H4 (cell line): Measurements from ENCODE around the gene SPN. TPM values are rescaled to one million over a fixed set of nuclear protein-coding genes. Genes with fewer than 3 reads are reported as not detected.
A peak's percentile ranks its signal among the peaks of the same experiment; 100 is the strongest.
"Not testable (repeated sequence)": the region's sequence is repeated elsewhere in the genome, so short reads cannot be mapped to it uniquely, and the experiment has no call there.

Experiments
- DNase-seq: peaks from one replicate; pipeline ENCODE4 v3.0.0-alpha.2; 2015; ENCODE audit warnings: low spot score
- total RNA-seq: library from RNA; depleted of rRNA; stranded (reverse); fragments of >200 nt; shearing (Covaris generic); gene quantifications from 2 replicates; pipeline ENCODE4 v1.2.3, GENCODE V29; 2014; rRNA removed

The SPN gene
- total RNA-seq, 1 experiment from 2014 or later: 0.70 TPM

- no peak for DNase-seq
Measured at GRCh38 chr16:29701214-29701555, 38.1 kb downstream of the SPN start.

- DNase-seq: no peak
Measured at GRCh38 chr16:29702269-29702668, 39.2 kb downstream of the SPN start.

DNA sequence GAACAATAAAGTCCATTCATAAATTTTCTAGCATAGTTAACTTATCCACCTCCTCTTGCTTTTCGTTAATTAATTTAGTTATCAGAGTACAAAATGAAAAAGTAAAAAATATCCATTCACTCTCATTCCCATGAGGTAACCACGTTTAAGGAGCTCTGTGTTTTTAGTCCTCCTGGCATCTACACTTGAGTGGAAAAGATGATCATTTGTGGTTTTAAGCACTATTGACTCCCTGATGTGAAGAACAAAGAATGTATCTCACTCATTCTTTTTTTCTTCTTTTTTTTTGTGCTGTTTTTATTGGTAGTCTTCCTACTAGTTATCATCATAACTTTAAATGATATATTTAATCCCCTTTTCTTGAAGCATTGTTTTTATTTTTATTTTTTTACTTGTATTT, 42.0 kb downstream of the SPN start:
- DNase-seq: no peak

DNA sequence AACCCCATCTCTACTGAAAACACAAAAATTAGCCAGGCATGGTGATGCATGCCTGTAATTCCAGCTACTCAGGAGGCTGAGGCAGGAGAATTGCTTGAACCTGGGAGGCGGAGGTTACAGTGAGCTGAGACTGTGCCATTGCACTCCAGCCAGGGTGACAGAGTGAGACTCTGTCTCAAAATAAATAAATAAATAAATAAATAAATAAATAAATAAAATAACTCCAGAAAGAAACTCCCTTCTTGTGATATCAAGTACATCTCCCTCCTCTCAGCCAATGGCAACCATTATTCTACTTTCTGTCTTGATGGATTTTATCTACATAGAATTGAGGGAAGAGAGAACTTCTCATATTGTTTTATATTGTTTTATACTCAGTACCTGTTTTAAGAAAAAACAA, 44.1 kb downstream of the SPN start:
- DNase-seq: not testable (repeated sequence)

DNA sequence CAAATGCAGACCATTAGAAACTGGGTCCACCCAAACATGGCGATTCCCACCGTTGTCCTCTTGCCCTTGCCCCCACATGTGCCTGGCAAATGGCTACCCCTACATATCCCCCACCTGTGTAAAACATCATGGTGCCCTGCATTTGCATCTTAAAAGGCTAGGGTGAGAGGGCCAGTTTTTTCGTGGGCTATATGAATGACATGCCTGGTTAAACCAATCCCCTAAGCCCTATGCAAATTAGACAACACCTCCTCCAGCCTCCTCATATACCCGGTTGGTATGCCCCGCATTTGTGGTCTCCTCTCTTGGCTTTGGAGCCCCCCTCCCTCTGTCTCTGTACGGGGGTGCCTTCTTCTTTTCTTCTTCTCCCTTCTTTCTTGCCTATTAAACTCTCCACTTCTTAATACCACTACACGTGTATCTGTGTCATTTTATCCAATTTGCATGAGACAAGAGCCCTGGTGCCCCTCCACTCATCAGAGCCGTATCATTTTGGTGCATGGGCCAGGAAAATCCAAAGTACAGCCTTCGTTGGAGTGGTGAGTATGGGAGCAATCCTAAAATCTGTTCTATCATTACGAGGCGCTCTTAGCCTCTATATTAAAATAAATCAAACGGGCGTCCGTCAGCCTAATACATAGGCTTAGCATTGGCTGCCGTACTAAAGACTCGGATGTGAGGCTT, 46.0 kb downstream of the SPN start:
- DNase-seq: no peak

- not testable (repeated sequence) for DNase-seq
Measured at GRCh38 chr16:29709657-29710056, 46.6 kb downstream of the SPN start.

DNA sequence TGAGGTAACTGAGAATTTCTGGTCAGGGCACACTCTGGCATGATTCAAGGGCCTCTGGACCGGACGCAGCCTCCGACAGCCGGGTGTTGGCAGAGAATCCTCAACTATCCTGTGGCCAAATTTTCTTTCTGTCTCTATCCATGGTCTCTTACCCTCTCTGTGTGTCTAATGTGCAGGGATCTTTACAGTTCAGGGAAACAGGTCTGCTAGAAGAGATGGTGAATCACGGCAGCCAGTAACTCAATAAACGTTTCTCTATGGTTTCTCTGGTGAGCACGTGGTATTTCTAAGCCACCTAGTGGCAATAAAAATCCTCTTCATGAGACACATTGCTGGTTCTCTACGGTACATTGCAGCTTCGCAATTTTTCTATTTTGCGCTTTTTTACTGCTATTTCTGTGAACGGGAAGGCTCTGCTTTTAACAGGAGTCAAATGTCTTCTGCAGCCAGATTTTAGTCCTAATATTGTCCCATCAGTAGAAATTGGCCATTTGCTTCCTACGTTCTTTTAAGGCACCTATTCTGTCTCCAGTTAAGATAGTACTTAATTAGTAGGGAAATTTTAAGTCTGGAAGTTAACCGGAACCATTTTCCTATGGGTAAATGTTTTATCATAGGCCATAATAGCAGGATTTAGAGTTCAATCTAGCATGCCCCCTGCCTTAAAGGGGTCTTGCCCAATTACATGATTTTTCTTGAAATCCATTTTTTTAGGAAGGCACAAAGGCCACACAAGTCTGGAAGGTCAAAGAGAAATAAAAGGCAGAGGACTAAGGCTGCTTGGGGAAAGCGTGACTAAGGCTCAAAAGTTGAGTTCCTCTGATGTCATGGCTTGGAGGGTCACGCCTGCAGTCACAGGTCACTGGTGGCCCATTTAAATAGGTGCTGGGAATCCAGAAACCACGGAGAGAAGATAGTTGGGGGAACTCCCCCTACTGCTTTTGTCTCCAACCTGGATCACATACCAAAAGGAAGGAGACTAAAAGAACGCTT, 47.5 kb downstream of the SPN start:
- DNase-seq: peak; percentile 62

DNA sequence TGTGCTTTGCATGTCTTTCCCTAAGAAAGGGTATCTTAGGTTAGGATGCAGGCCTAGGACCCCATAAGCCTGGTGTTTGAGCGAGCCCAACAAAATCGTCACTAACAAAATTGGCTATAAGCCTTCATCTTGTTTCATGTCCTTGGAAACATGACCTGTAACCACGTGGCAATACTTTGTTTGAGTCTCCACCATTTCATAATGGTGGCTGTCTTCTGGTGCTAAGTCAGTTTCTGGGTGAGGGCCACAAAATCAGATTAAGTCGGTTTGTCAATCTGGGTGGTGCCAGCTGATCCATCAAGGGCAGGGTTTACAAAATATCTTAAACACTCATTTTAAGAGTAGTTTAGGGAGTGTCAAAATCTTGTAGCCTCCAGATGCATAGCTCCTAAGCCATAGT, 49.8 kb downstream of the SPN start:
- DNase-seq: no peak

GRCh38 chr16:29714396-29714795, 51.3 kb downstream of the SPN start:
- DNase-seq: no peak

DNA sequence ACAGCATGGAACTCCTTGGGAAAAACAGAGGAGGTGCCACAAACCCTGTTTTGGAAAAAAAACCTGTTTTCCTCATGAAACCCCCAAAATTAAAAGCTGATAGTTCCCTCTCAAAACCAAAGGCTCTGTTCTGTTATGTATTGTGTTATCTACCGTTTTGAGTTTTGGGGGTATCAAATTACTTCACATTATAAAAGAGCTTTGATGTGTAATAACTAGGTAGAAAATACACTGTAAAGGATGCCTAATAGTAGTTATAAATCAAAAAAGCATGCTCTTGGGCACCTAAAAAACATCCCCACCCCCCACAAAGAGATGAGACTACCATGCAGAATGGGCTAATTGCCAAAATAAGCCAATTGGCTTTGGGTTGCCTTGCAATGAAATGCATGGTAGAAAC, 51.9 kb downstream of the SPN start:
- DNase-seq: no peak

- no peak for DNase-seq
Measured at GRCh38 chr16:29717113-29717512, 54.1 kb downstream of the SPN start.

DNA sequence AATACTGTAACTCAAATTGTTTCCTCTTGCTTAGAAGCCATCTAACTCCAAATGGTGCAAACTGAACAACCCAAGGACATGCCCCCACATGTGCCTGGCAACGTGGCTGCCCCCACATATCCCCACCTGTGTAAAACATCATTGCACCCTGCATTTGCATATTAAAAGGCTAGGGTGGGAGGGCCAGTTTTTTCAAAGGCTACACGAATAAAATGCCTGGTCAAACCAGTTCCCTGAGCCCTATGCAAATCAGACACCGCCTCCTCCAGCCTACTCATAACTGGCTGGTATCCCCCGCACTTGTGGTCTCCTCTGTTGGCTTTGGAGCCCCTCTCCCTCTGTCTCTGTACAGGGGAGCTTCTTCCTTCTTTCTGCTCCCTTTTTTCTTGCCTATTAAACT, 56.0 kb downstream of the SPN start:
- no peak for DNase-seq

Other genes with a start within 250 kb of the SPN start
- gene BOLA2, start 208.9 kb upstream of the SPN start, total RNA-seq: 11.1 and 14.8 TPM in 2 replicates
- 25.2 and 43.6 TPM in 2 replicates for gene SLX1B, start 208.7 kb upstream of the SPN start, total RNA-seq
- 2.5 and 5.4 TPM in 2 replicates for gene SULT1A4, start 203.3 kb upstream of the SPN start, total RNA-seq
- gene NPIPB12, start 156.8 kb upstream of the SPN start, total RNA-seq: 1.4 and 2.8 TPM in 2 replicates
- 0.27 and 0.93 TPM in 2 replicates for gene QPRT, start 15.9 kb downstream of the SPN start, total RNA-seq
- 3.5 and 4.6 TPM in 2 replicates for gene C16orf54, start 82.7 kb downstream of the SPN start, total RNA-seq
- not detected in 2 replicates for gene ZG16, start 115.0 kb downstream of the SPN start, total RNA-seq
- 60.9 and 72.7 TPM in 2 replicates for gene KIF22, start 127.5 kb downstream of the SPN start, total RNA-seq
- gene MAZ, start 143.3 kb downstream of the SPN start, total RNA-seq: 84.6 and 135 TPM in 2 replicates
- 0.14 and 1.0 TPM in 2 replicates for gene PRRT2, start 148.9 kb downstream of the SPN start, total RNA-seq
- 43.4 and 46.3 TPM in 2 replicates for gene PAGR1, start 152.9 kb downstream of the SPN start, total RNA-seq
- gene MVP, start 157.2 kb downstream of the SPN start, total RNA-seq: 83.0 and 87.2 TPM in 2 replicates
- gene CDIPT, start 200.0 kb downstream of the SPN start, total RNA-seq: 52.8 and 58.4 TPM in 2 replicates
- 6.8 and 10.0 TPM in 2 replicates for gene SEZ6L2, start 236.3 kb downstream of the SPN start, total RNA-seq
- gene ASPHD1, start 237.2 kb downstream of the SPN start, total RNA-seq: 3.6 and 6.9 TPM in 2 replicates